Gastrocnemius medialis (tissue), 4 donors: ENCODE measurements around the gene MAPK8.

Experiments
- CTCF ChIP-seq, 5 experiments: fragments of 450-650 bp in 3 of 5; fragments of 200-600 bp in 2 of 5; sonication (generic) in 2 of 5; IDR thresholded peaks in 4 of 5; conservative IDR thresholded peaks in 1 of 5; 1 replicate in 4 of 5; 2 replicates in 1 of 5; pipeline ENCODE4 v1.5.1; 2016 to 2019; ENCODE audit warnings: antibody characterized with exemption in 5 of 5, mild to moderate bottlenecking in 3 of 5, moderate library complexity in 3 of 5
- POLR2A ChIP-seq, 2 donors: fragments of 450-650 bp; IDR thresholded peaks; one replicate each; pipeline ENCODE4 v1.6.1; 2017; ENCODE audit warnings: antibody characterized with exemption in 2 of 2, mild to moderate bottlenecking in 2 of 2, moderate library complexity in 2 of 2

GRCh38 chr10:48458662-48459048, 152.2 kb downstream of the MAPK8 start:
- no peak for TF ChIP-seq CTCF (IDR thresholded peaks at IDR 0.05 in 4 of 5, conservative IDR thresholded peaks at IDR 0.05 in 1 of 5)
- TF ChIP-seq POLR2A (IDR thresholded peaks at IDR 0.05), result no peak
